ENCODE measurements around the gene HERC2.

HERC2 gene

GRCh38 chr15:28086175-28086703, 235.7 kb downstream of the HERC2 start:
- peak; percentile 60 for DNase-seq

GRCh38 chr15:28085489-28086174, 236.3 kb downstream of the HERC2 start:
- no peak for DNase-seq

- no peak for DNase-seq
Observed at GRCh38 chr15:28084547-28084946, 237.4 kb downstream of the HERC2 start.

- no peak for DNase-seq
Observed at GRCh38 chr15:28082891-28083684, 238.9 kb downstream of the HERC2 start.

GRCh38 chr15:28081594-28081993, 240.4 kb downstream of the HERC2 start:
- DNase-seq = no peak

- no peak for DNase-seq
Observed at GRCh38 chr15:28080386-28080785, 241.6 kb downstream of the HERC2 start.

GRCh38 chr15:28079313-28079969, 242.5 kb downstream of the HERC2 start:
- DNase-seq = no peak

GRCh38 chr15:28078191-28078719, 243.7 kb downstream of the HERC2 start:
- no peak for DNase-seq

GRCh38 chr15:28075573-28075972, 246.4 kb downstream of the HERC2 start:
- no peak for DNase-seq

- DNase-seq = no peak
Observed at GRCh38 chr15:28068930-28069329, 253.0 kb downstream of the HERC2 start.

- DNase-seq = no peak
Observed at GRCh38 chr15:28066231-28066630, 255.7 kb downstream of the HERC2 start.
